HepG2 (cell line): ENCODE results near the gene PTCRA. TPM values are rescaled to one million over a fixed set of nuclear protein-coding genes. Genes with fewer than 3 reads are reported as not detected.

Source experiments
- ATM ChIP-seq: fragments of 450-650 bp; IDR thresholded peaks from 2 replicates; pipeline ENCODE4 v1.7.1; 2017; ENCODE audit warnings: mild to moderate bottlenecking, borderline replicate concordance
- BRD4 ChIP-seq: sonication (generic); formaldehyde crosslinking; IDR thresholded peaks from 2 replicates; pipeline ENCODE4 v1.4.0; 2020; ENCODE audit warnings: missing genetic modification reagents
- GZF1 ChIP-seq: sonication (generic); formaldehyde crosslinking; IDR thresholded peaks from 2 replicates; pipeline ENCODE4 v1.5.1; 2020; ENCODE audit warnings: mild to moderate bottlenecking, missing genetic modification reagents
- HNRNPK ChIP-seq: fragments of 200-400 bp; formaldehyde crosslinking; IDR thresholded peaks from 2 replicates; pipeline ENCODE4 v1.6.1; 2018; ENCODE audit warnings: low read length, low read depth, moderate library complexity, mild to moderate bottlenecking; ENCODE audit not compliant: poor library complexity, severe bottlenecking
- KLF12 ChIP-seq: sonication (generic); formaldehyde crosslinking; IDR thresholded peaks from 2 replicates; pipeline ENCODE4 v1.4.0; 2020; ENCODE audit warnings: missing genetic modification reagents, borderline replicate concordance
- MAFF ChIP-seq: IDR thresholded peaks from 2 replicates; pipeline ENCODE4 v1.6.1; 2011; ENCODE audit warnings: low read depth, low read length, improper control_type of control experiment
- ZC3H13 ChIP-seq: sonication (generic); formaldehyde crosslinking; IDR thresholded peaks from 2 replicates; pipeline ENCODE4 v1.8.1; 2023; ENCODE audit warnings: mild to moderate bottlenecking, missing genetic modification reagents, moderate library complexity
- ZNF598 ChIP-seq: sonication (generic); formaldehyde crosslinking; IDR thresholded peaks from 2 replicates; pipeline ENCODE4 v1.5.1; 2020; ENCODE audit warnings: mild to moderate bottlenecking, missing genetic modification reagents, borderline replicate concordance
- polyA plus RNA-seq, 8 experiments: library from polyadenylated mRNA; depleted of rRNA in 3 of 8; stranded (reverse) in 7 of 8; unstranded in 1 of 8; fragments of >200 nt; fragmentation: Illumina TruSeq in 4 of 8; extraction: Trizol in 4 of 8; gene quantifications; 2 replicates each; pipeline versions ENCODE4 v1.2.1 to v1.2.3, GENCODE V29; 2011 to 2016; ENCODE audit warnings: low read depth in 4 of 8, missing spikeins in 1 of 8, mixed read lengths in 1 of 8; ENCODE audit not compliant: insufficient read depth in 1 of 8
- total RNA-seq, 5 experiments: library from RNA; depleted of rRNA; stranded (reverse); fragments of >200 nt; fragmentation: Illumina TruSeq; extraction: Trizol; gene quantifications; 2 replicates each; pipeline ENCODE4 v1.2.3, GENCODE V29; 2016; ENCODE audit warnings: low read depth in 1 of 5
- TF ChIP-seq, protein P1 (sequence below): sonication (generic); formaldehyde crosslinking; IDR thresholded peaks from one replicate; pipeline ENCODE4 v1.5.1; 2020; ENCODE audit warnings: mild to moderate bottlenecking, missing genetic modification reagents; ENCODE audit errors: not compliant biosample characterization
- TF ChIP-seq, protein P2 (sequence below): sonication (generic); formaldehyde crosslinking; IDR thresholded peaks from 2 replicates; pipeline ENCODE4 v1.4.0; 2020; ENCODE audit warnings: missing genetic modification reagents, mild to moderate bottlenecking, borderline replicate concordance
- TF ChIP-seq, protein P3 (sequence below): sonication (generic); formaldehyde crosslinking; IDR thresholded peaks from 2 replicates; pipeline ENCODE4 v1.8.1; 2023; ENCODE audit warnings: mild to moderate bottlenecking, inconsistent platforms, moderate library complexity, missing genetic modification reagents, borderline replicate concordance

Gene PTCRA
- total and polyA plus RNA-seq, 2 of the 13 experiments (the other 11 are each of a cell fraction or from before 2014, with no cell fraction given) = not detected

DNA sequence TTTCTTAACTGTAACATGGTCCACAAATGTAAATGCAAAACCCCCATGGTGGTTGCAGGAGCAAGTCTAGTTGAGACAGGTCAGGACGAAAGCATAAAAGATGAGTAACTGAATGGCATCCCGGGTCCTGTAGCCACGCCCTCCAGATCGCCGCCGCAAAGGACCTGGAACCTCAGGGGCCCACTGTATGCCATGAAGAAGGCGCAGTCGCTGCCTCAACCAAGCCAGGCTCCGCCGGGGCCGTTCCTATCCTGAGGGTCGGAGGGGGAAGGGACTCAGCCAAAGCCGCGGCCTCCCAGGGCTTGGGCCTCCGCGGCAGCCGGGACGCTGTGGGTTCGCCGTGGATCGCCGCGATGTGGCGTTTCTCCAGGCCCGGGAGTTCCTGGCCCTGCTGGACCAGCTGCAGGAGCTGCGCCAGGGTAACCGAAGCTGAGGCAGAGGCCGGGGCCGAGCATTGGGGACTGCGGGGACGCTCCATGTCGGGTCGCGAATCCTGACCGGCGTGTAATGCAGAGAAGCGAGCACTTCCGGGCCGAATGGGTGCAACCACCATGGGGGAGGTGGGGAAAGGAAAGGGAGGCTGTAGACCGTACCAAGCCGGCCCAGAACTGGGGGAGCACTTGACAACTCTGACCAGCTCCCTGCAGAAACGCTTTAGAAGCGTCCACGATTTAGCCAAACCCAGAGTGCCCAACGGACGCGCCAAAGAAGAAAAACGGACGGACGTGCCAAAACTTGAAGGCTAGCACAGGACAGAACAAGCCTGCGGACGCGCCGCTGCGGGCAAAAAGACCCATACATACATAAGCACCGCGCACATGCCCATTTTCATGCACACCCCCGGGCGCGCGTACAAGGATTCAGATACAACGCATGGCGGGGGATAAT lies 25.3 kb upstream of the PTCRA start (continued):
- TF ChIP-seq, protein P1, sequence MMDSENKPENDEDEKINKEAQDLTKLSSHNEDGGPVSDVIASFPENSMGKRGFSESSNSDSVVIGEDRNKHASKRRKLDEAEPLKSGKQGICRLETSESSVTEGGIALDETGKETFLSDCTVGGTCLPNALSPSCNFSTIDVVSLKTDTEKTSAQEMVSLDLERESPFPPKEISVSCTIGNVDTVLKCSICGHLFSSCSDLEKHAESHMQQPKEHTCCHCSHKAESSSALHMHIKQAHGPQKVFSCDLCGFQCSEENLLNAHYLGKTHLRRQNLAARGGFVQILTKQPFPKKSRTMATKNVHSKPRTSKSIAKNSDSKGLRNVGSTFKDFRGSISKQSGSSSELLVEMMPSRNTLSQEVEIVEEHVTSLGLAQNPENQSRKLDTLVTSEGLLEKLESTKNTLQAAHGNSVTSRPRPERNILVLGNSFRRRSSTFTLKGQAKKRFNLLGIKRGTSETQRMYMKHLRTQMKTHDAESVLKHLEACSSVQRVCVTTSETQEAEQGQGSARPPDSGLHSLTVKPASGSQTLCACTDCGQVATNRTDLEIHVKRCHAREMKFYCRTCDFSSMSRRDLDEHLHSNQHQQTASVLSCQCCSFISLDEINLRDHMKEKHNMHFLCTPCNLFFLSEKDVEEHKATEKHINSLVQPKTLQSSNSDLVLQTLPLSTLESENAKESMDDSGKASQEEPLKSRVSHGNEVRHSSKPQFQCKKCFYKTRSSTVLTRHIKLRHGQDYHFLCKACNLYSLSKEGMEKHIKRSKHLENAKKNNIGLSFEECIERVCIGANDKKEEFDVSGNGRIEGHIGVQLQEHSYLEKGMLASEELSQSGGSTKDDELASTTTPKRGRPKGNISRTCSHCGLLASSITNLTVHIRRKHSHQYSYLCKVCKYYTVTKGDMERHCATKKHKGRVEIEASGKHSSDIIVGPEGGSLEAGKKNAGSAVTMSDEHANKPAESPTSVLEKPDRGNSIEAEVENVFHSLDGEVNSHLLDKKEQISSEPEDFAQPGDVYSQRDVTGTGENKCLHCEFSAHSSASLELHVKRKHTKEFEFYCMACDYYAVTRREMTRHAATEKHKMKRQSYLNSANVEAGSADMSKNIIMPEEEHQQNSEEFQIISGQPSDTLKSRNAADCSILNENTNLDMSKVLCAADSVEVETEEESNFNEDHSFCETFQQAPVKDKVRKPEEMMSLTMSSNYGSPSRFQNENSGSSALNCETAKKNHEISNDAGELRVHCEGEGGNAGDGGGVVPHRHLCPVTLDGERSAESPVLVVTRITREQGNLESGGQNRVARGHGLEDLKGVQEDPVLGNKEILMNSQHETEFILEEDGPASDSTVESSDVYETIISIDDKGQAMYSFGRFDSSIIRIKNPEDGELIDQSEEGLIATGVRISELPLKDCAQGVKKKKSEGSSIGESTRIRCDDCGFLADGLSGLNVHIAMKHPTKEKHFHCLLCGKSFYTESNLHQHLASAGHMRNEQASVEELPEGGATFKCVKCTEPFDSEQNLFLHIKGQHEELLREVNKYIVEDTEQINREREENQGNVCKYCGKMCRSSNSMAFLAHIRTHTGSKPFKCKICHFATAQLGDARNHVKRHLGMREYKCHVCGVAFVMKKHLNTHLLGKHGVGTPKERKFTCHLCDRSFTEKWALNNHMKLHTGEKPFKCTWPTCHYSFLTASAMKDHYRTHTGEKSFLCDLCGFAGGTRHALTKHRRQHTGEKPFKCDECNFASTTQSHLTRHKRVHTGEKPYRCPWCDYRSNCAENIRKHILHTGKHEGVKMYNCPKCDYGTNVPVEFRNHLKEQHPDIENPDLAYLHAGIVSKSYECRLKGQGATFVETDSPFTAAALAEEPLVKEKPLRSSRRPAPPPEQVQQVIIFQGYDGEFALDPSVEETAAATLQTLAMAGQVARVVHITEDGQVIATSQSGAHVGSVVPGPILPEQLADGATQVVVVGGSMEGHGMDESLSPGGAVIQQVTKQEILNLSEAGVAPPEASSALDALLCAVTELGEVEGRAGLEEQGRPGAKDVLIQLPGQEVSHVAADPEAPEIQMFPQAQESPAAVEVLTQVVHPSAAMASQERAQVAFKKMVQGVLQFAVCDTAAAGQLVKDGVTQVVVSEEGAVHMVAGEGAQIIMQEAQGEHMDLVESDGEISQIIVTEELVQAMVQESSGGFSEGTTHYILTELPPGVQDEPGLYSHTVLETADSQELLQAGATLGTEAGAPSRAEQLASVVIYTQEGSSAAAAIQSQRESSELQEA (CRISPR knock-in tag) = peak; percentile 81
- TF ChIP-seq ATM (no peak), KLF12 (CRISPR knock-in tag) (peak; percentile 85; the same call in 1 of the 2 replicates), ZNF598 (peak; percentile 98; the same call in 1 of the 2 replicates), GZF1 (CRISPR knock-in tag) (peak; percentile 89), BRD4 (CRISPR knock-in tag) (peak; percentile 46; the same call in 1 of the 2 replicates), ZC3H13 (CRISPR knock-in tag) (peak; percentile 100), MAFF (0 out of 2 replicates have a peak, but pooled peaks have one; percentile 4), HNRNPK (peak; percentile 73)
- TF ChIP-seq, protein P2, sequence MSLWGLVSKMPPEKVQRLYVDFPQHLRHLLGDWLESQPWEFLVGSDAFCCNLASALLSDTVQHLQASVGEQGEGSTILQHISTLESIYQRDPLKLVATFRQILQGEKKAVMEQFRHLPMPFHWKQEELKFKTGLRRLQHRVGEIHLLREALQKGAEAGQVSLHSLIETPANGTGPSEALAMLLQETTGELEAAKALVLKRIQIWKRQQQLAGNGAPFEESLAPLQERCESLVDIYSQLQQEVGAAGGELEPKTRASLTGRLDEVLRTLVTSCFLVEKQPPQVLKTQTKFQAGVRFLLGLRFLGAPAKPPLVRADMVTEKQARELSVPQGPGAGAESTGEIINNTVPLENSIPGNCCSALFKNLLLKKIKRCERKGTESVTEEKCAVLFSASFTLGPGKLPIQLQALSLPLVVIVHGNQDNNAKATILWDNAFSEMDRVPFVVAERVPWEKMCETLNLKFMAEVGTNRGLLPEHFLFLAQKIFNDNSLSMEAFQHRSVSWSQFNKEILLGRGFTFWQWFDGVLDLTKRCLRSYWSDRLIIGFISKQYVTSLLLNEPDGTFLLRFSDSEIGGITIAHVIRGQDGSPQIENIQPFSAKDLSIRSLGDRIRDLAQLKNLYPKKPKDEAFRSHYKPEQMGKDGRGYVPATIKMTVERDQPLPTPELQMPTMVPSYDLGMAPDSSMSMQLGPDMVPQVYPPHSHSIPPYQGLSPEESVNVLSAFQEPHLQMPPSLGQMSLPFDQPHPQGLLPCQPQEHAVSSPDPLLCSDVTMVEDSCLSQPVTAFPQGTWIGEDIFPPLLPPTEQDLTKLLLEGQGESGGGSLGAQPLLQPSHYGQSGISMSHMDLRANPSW = no peak; the same call in 1 of the 2 replicates
- TF ChIP-seq, protein P3, sequence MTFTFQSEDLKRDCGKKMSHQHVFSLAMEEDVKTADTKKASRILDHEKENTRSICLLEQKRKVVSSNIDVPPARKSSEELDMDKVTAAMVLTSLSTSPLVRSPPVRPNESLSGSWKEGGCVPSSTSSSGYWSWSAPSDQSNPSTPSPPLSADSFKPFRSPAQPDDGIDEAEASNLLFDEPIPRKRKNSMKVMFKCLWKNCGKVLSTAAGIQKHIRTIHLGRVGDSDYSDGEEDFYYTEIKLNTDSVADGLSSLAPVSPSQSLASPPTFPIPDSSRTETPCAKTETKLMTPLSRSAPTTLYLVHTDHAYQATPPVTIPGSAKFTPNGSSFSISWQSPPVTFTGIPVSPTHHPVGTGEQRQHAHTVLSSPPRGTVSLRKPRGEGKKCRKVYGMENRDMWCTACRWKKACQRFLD (CRISPR knock-in tag) = peak; percentile 87; the same call in 1 of the 2 replicates
